Measurements from ENCODE around the gene JMJD8.

GRCh38 chr16:693364-693763 is 9.2 kb upstream of the JMJD8 start:
- TF ChIP-seq CTCF (optimal IDR thresholded peaks at IDR 0.05 in 1 of 3, IDR thresholded peaks at IDR 0.05 in 1 of 3, conservative IDR thresholded peaks at IDR 0.05 in 1 of 3; ENCODE audit: extremely low read depth in 1 of 3, insufficient read depth in 2 of 3, low read length in 3 of 3) (no peak), EZH2 (IDR thresholded peaks at IDR 0.05; ENCODE audit: low read length) (peak; percentile 80)

Measured in keratinocyte (primary cell).